ENCODE data around the gene GRIK5. TPM values are rescaled to one million over a fixed set of nuclear protein-coding genes. Genes with fewer than 3 reads are reported as not detected.

GRIK5 gene
- total and polyA plus RNA-seq, 2 of the 8 experiments (the other 6 are each of a cell fraction or from before 2014, with no cell fraction given): 17.8 to 42.9 TPM

- Histone ChIP-seq H3K9me3 (ENCODE audit: insufficient read depth in 2 of 2, low read depth in 1 of 2, low read length in 1 of 2) (no peaks in the 10 kb centered on the region), H3K9ac (replicated peaks in 1 of 4; ENCODE audit: extremely low read depth in 1 of 4, low read depth in 3 of 4, low read length in 3 of 4) (no peak overlapping the region), H3K4ac (replicated peaks; ENCODE audit: insufficient read length, low read depth, low read length) (no peak overlapping the region), H3K4me3 (ENCODE audit: extremely low read depth in 1 of 4, insufficient read depth in 2 of 4, low read depth in 3 of 4, low read length in 4 of 4) (no peak overlapping the region), H4K91ac (replicated peaks; ENCODE audit: insufficient read length, low read length) (no peak overlapping the region), H4K8ac (ENCODE audit: extremely low read depth, insufficient read depth, low read length) (no peak overlapping the region), H3K4me1 (replicated peaks in 1 of 4; ENCODE audit: control insufficient read depth in 3 of 4, insufficient read depth in 4 of 4, low read length in 3 of 4) (peaks cover 0 to 18% (median 6%) of the 10 kb centered on the region in 4 experiments; a peak in 6 of 7 replicates), H2BK12ac (ENCODE audit: low read depth, low read length) (no peak overlapping the region), H3K4me2 (ENCODE audit: insufficient read depth in 1 of 2, low read depth in 2 of 2, low read length in 2 of 2) (no peak overlapping the region), H2BK5ac (ENCODE audit: low read depth, low read length) (no peak overlapping the region), H3K23ac (ENCODE audit: insufficient read length) (no peak overlapping the region), H2BK20ac (ENCODE audit: low read length) (no peak overlapping the region), H3K27ac (ENCODE audit: low read depth, low read length) (no peak overlapping the region), H3K18ac (ENCODE audit: extremely low read depth, low read length) (no peak overlapping the region), H3K23me2 (ENCODE audit: low read depth, low read length) (peaks cover 15% of the 10 kb centered on the region; the same call in 1 of the 2 replicates), H3K56ac (replicated peaks; ENCODE audit: insufficient read length, low read depth, low read length) (no peak overlapping the region), H3K36me3 (ENCODE audit: control insufficient read depth in 2 of 4, insufficient read depth in 4 of 4, low read length in 3 of 4) (peaks cover 12 to 43% (median 33%) of the 10 kb centered on the region in 4 experiments; a peak in 7 of 8 replicates), H2BK120ac (replicated peaks; ENCODE audit: low read depth, low read length) (no peak overlapping the region), H2AK5ac (ENCODE audit: low read depth, low read length) (no peak overlapping the region), H3K27me3 (replicated peaks in 1 of 4; ENCODE audit: control insufficient read depth in 3 of 4, extremely low read depth in 1 of 4, insufficient read depth in 3 of 4, low read length in 3 of 4) (no peaks in the 10 kb centered on the region), H2AFZ (ENCODE audit: low read length) (no peak overlapping the region), H4K5ac (ENCODE audit: insufficient read length, low read depth, low read length) (no peak overlapping the region), H3K79me2 (ENCODE audit: control insufficient read depth in 1 of 2, insufficient read depth in 2 of 2, low read length in 2 of 2) (peaks cover 0 to 23% of the 10 kb centered on the region in 2 experiments; a peak in 2 of 4 replicates), H3K14ac (ENCODE audit: insufficient read length) (no peak overlapping the region), H3K79me1 (ENCODE audit: low read depth, low read length) (peaks cover 16% of the 10 kb centered on the region), H4K20me1 (replicated peaks in 1 of 2; ENCODE audit: control insufficient read depth in 1 of 2, insufficient read depth in 2 of 2, low read length in 2 of 2) (peaks cover 2 to 17% of the 10 kb centered on the region in 2 experiments), H2BK15ac (ENCODE audit: low read length) (no peak overlapping the region)
- POLR2A ChIA-PET (ENCODE audit: partially characterized antibody): interaction anchor here (1.0 to 1.5 kb wide), 3 partner anchors 10 to 33 kb away, joined by 3 to 4 read pairs (median 4); partner anchors contain the start of gene ZNF574
- no peak for FAIRE-seq
- no peak for DNase-seq (ENCODE audit: low read depth in 1 of 2, low spot score in 2 of 2)
- CTCF ChIA-PET (ENCODE audit: partially characterized antibody): interaction anchor here (2.2 to 2.7 kb wide), 2 partner anchors 26 to 37 kb away, joined by 5 to 9 read pairs; no protein-coding TSS in a partner anchor
- 94% methylated on average over 6 of the region's 9 CpGs; no CpG with 5 or more reads in 1 of the 2 experiments for WGBS, 2 experiments (ENCODE audit: extremely low coverage in 1 of 2, insufficient coverage in 1 of 2, insufficient read length in 1 of 2, insufficient replicate concordance in 2 of 2, low coverage in 1 of 2, low lambda C conversion rate in 2 of 2, missing lambda C conversion rate in 1 of 2)
- TF ChIP-seq SP4 (IDR thresholded peaks at IDR 0.05; ENCODE audit: low read length): no peak
Measured at GRCh38 chr19:42065511-42065910, 4.5 kb downstream of the GRIK5 start.
